ENCODE results near the gene STIP1. TPM values are rescaled to one million over a fixed set of nuclear protein-coding genes. Genes with fewer than 3 reads are reported as not detected.

Gene STIP1
- total and polyA plus RNA-seq, 2 of the 8 experiments (the other 6 are each of a cell fraction or from before 2014, with no cell fraction given), result 140 to 329 TPM

- FAIRE-seq (no peak), DNase-seq (ENCODE audit: low read depth in 1 of 2, low spot score in 2 of 2) (no peak)
- ChIA-PET CTCF (ENCODE audit: partially characterized antibody) (interaction anchor here (0.6 to 8.6 kb wide), 7 partner anchors 9 to 1023 kb away, joined by 3 to 51 read pairs (median 8); partner anchors contain the start of genes FERMT3 and PLCB3), POLR2A (ENCODE audit: partially characterized antibody) (interaction anchor here (0.8 to 11.9 kb wide), 7 partner anchors 9 to 47 kb away, joined by 3 to 190 read pairs (median 4); partner anchors contain the start of genes FERMT3, FKBP2, PLCB3 and PPP1R14B)
- Histone ChIP-seq H2BK12ac (ENCODE audit: low read depth, low read length) (no peak overlapping the region), H3K56ac (replicated peaks; ENCODE audit: insufficient read length, low read depth, low read length) (no peak overlapping the region), H3K79me2 (ENCODE audit: control insufficient read depth in 1 of 2, insufficient read depth in 2 of 2, low read length in 2 of 2) (no peaks in the 10 kb centered on the region), H3K27ac (ENCODE audit: low read depth, low read length) (no peak overlapping the region), H2BK15ac (ENCODE audit: low read length) (no peak overlapping the region), H2BK120ac (replicated peaks; ENCODE audit: low read depth, low read length) (no peak overlapping the region), H3K18ac (ENCODE audit: extremely low read depth, low read length) (no peak overlapping the region), H3K4me2 (ENCODE audit: insufficient read depth in 1 of 2, low read depth in 2 of 2, low read length in 2 of 2) (peak overlapping the region in 1 of 2 experiments; percentile 80; a peak in 1 of 4 replicates), H4K5ac (ENCODE audit: insufficient read length, low read depth, low read length) (no peak overlapping the region), H2BK20ac (ENCODE audit: low read length) (no peak overlapping the region), H4K91ac (replicated peaks; ENCODE audit: insufficient read length, low read length) (no peak overlapping the region), H3K4ac (replicated peaks; ENCODE audit: insufficient read length, low read depth, low read length) (no peak overlapping the region), H2AK5ac (ENCODE audit: low read depth, low read length) (no peak overlapping the region), H2BK5ac (ENCODE audit: low read depth, low read length) (no peak overlapping the region), H3K27me3 (replicated peaks in 1 of 4; ENCODE audit: control insufficient read depth in 3 of 4, extremely low read depth in 1 of 4, insufficient read depth in 3 of 4, low read length in 3 of 4) (peaks cover 0 to 12% (median 6%) of the 10 kb centered on the region in 4 experiments; a peak in 4 of 7 replicates), H3K23ac (ENCODE audit: insufficient read length) (no peak overlapping the region), H2AFZ (ENCODE audit: low read length) (no peak overlapping the region), H3K23me2 (ENCODE audit: low read depth, low read length) (peaks cover 15% of the 10 kb centered on the region), H3K9me3 (ENCODE audit: insufficient read depth in 2 of 2, low read depth in 1 of 2, low read length in 1 of 2) (no peaks in the 10 kb centered on the region), H4K8ac (ENCODE audit: extremely low read depth, insufficient read depth, low read length) (no peak overlapping the region), H3K4me3 (ENCODE audit: extremely low read depth in 1 of 4, insufficient read depth in 2 of 4, low read depth in 3 of 4, low read length in 4 of 4) (no peak overlapping the region), H4K20me1 (replicated peaks in 1 of 2; ENCODE audit: control insufficient read depth in 1 of 2, insufficient read depth in 2 of 2, low read length in 2 of 2) (peaks cover 0 to 6% of the 10 kb centered on the region in 2 experiments), H3K79me1 (ENCODE audit: low read depth, low read length) (no peaks in the 10 kb centered on the region; the same call in 1 of the 2 replicates), H3K9ac (replicated peaks in 1 of 4; ENCODE audit: extremely low read depth in 1 of 4, low read depth in 3 of 4, low read length in 3 of 4) (no peak overlapping the region), H3K14ac (ENCODE audit: insufficient read length) (no peak overlapping the region), H3K4me1 (replicated peaks in 1 of 4; ENCODE audit: control insufficient read depth in 3 of 4, insufficient read depth in 4 of 4, low read length in 3 of 4) (peaks cover 0 to 19% (median 6%) of the 10 kb centered on the region in 4 experiments; a peak in 6 of 7 replicates), H3K36me3 (ENCODE audit: control insufficient read depth in 2 of 4, insufficient read depth in 4 of 4, low read length in 3 of 4) (0 out of 8 replicates have a peak, but pooled peaks cover 0 to 3% (median 1%) of the 10 kb centered on the region in 4 experiments)
- WGBS, 2 experiments (ENCODE audit: extremely low coverage in 1 of 2, insufficient coverage in 1 of 2, insufficient read length in 1 of 2, insufficient replicate concordance in 2 of 2, low coverage in 1 of 2, low lambda C conversion rate in 2 of 2, missing lambda C conversion rate in 1 of 2), result 94% methylated on average over 8 of the region's 8 CpGs; no CpG with 5 or more reads in 1 of the 2 experiments
- TF ChIP-seq TBP (IDR thresholded peaks at IDR 0.05; ENCODE audit: low read depth, low read length) (no peak), CREB1 (IDR thresholded peaks at IDR 0.05) (no peak), SP1 (IDR thresholded peaks at IDR 0.05; ENCODE audit: low read depth, low read length) (no peak), MAFK (IDR thresholded peaks at IDR 0.05; ENCODE audit: low read depth, low read length) (no peak)
Observed at GRCh38 chr11:64232967-64233315, 47.0 kb downstream of the STIP1 start.

All from H1 (cell line).